C4-2B (cell line): ENCODE measurements around the gene COL6A2.

Source experiments
- CTCF ChIP-seq: fragments of 450-650 bp; conservative IDR thresholded peaks from 2 replicates; pipeline ENCODE4 v1.5.1; 2017; ENCODE audit warnings: mild to moderate bottlenecking
- ZFX ChIP-seq: fragments of 450-650 bp; IDR thresholded peaks from 2 replicates; pipeline ENCODE4 v1.6.1; 2017

DNA sequence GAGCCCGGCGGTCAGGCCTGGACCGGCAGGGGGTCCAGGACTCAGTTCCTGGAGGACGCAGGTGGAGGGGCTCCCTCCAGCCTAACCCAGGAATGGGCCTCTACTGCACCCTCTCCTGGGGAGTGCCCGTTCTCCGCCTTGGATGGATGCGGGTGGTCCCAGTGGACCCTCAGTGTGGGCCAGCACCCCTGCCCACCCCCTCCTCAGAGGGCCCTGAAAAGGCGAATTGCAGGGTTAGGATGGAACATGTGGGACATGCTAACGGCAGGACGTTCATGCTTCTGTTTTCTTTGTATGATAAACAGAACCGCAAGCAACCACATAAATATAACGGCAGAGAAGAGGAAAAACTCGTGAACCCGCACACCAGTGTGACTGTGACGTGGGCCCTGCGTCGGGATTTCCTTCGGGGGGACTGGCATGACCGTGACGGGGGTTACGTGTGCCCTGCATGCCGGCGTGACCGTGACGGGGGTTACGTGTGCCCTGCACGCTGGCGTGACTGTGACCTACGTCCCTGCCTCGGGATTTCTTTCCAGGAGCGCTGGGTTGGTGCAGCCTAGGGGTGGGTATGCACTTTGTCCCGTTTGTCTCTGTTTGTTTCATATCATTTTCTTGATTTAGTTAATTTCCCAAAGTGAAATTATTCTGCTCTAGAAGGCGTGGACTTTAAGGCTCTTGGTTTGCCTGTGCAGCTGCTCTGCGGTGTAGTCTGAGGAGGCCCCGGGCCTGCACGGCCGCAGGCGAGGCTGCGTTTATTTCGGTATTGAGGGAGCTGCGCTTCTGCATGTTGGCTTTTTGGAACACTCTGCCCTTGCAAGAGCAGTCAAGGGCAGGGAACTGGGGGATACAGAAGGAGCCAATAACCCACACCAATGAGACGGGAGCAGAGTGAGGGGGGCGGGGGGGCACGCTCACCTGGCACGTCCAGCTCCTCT, 54.3 kb downstream of the COL6A2 start:
- TF ChIP-seq CTCF (no peak), ZFX (no peak)
